K562 (cell line): ENCODE results near the gene THAP9. TPM values are rescaled to one million over a fixed set of nuclear protein-coding genes. Genes with fewer than 3 reads are reported as not detected.
A peak's percentile ranks its signal among the peaks of the same experiment; 100 is the strongest.

Source experiments
- EHMT2 ChIP-seq: fragments of 450-650 bp; IDR thresholded peaks from 2 replicates; pipeline ENCODE4 v1.6.1; 2018; ENCODE audit warnings: antibody characterized with exemption
- EP300 ChIP-seq: IDR thresholded peaks from 2 replicates; pipeline ENCODE4 v1.6.1; 2012; ENCODE audit warnings: low read length, improper control_type of control experiment
- HNRNPL ChIP-seq: fragments of 200-400 bp; formaldehyde crosslinking; IDR thresholded peaks from 2 replicates; pipeline ENCODE4 v1.6.1; 2017; ENCODE audit warnings: low read depth, mild to moderate bottlenecking, low read length
- JUNB ChIP-seq: fragments of 450-650 bp; formaldehyde crosslinking; conservative IDR thresholded peaks from 2 replicates; pipeline ENCODE4 v1.4.0; 2020; ENCODE audit warnings: mild to moderate bottlenecking
- MLLT1 ChIP-seq, 2 experiments: fragments of 450-650 bp; IDR thresholded peaks; 2 replicates each; pipeline ENCODE4 v1.6.1; 2016
- NCOA2 ChIP-seq, 2 experiments: fragments of 450-650 bp; IDR thresholded peaks; 2 replicates each; pipeline ENCODE4 v1.6.1; 2018; ENCODE audit warnings: mild to moderate bottlenecking in 2 of 2, moderate library complexity in 1 of 2; ENCODE audit not compliant: partially characterized antibody in 2 of 2
- NFYB ChIP-seq: IDR thresholded peaks from 2 replicates; pipeline ENCODE4 v1.6.1; 2011; ENCODE audit warnings: mild to moderate bottlenecking, moderate library complexity; ENCODE audit not compliant: insufficient read length; ENCODE audit errors: extremely low read depth
- PTRF ChIP-seq: fragments of 450-650 bp; IDR thresholded peaks from 2 replicates; pipeline ENCODE4 v1.6.1; 2016; ENCODE audit warnings: mild to moderate bottlenecking, missing genetic modification characterization, missing compliant biosample characterization
- PURB ChIP-seq: sonication (generic); formaldehyde crosslinking; IDR thresholded peaks from 2 replicates; pipeline ENCODE4 v1.9.0; 2021; ENCODE audit warnings: low read depth, mild to moderate bottlenecking, missing genetic modification reagents
- RBM14 ChIP-seq: fragments of 200-400 bp; formaldehyde crosslinking; IDR thresholded peaks from 2 replicates; pipeline ENCODE4 v1.6.1; 2018; ENCODE audit warnings: low read depth, mild to moderate bottlenecking, low read length, moderate library complexity, borderline replicate concordance; ENCODE audit not compliant: insufficient read depth
- THRAP3 ChIP-seq: fragments of 450-650 bp; IDR thresholded peaks from 2 replicates; pipeline ENCODE4 v1.6.1; 2016; ENCODE audit warnings: mild to moderate bottlenecking, inconsistent platforms, borderline replicate concordance
- ZBTB17 ChIP-seq: fragments of 450-650 bp; formaldehyde crosslinking; IDR thresholded peaks from 2 replicates; pipeline ENCODE4 v1.4.0; 2020; ENCODE audit warnings: mild to moderate bottlenecking
- ZNF280B ChIP-seq: fragments of 250-450 bp; sonication (Bioruptor Pico); IDR thresholded peaks from 2 replicates; pipeline ENCODE4 v1.5.1; 2021; ENCODE audit warnings: mild to moderate bottlenecking
- ZNF431 ChIP-seq: sonication (generic); formaldehyde crosslinking; IDR thresholded peaks from 2 replicates; pipeline ENCODE4 v1.8.0; 2022; ENCODE audit warnings: mild to moderate bottlenecking, missing genetic modification reagents
- ZNF77 ChIP-seq: fragments of 250-450 bp; sonication (Bioruptor Pico); IDR thresholded peaks from 2 replicates; pipeline ENCODE4 v1.5.0; 2020
- ZZZ3 ChIP-seq: fragments of 450-650 bp; IDR thresholded peaks from 2 replicates; pipeline ENCODE4 v1.6.1; 2016; ENCODE audit warnings: antibody characterized with exemption, mild to moderate bottlenecking, moderate library complexity
- polyA plus RNA-seq, 8 experiments: library from polyadenylated mRNA; depleted of rRNA in 4 of 8; stranded (reverse) in 5 of 8; unstranded in 3 of 8; fragments of >200 nt; fragmentation: Nextera tagmentation in 2 of 8; fragmentation: Illumina TruSeq in 1 of 8; extraction: Ambion mirVana in 2 of 8; extraction: Trizol in 1 of 8; gene quantifications; 2 replicates each; pipeline versions ENCODE4 v1.2.1 to v1.2.3, GENCODE V29; 2011 to 2014; ENCODE audit warnings: inconsistent platforms in 1 of 8, missing spikeins in 1 of 8
- total RNA-seq, 7 experiments: library from RNA; depleted of rRNA in 6 of 7; stranded (reverse); fragments of >200 nt in 6 of 7; fragmentation: Illumina TruSeq in 2 of 7; extraction: Trizol in 2 of 7; gene quantifications; 2 replicates each; pipeline versions ENCODE4 v1.2.1 to v1.2.3, GENCODE V29; 2011 to 2021; ENCODE audit warnings: low replicate concordance in 1 of 7
- TF ChIP-seq, protein P1 (sequence below): fragments of 450-650 bp; formaldehyde crosslinking; IDR thresholded peaks from 2 replicates; pipeline ENCODE4 v1.4.0; 2020; ENCODE audit warnings: mild to moderate bottlenecking, moderate library complexity
- TF ChIP-seq, protein P2 (sequence below): fragments of 450-650 bp; IDR thresholded peaks from 2 replicates; pipeline ENCODE4 v1.6.1; 2016; ENCODE audit warnings: missing biosample characterization, missing genetic modification characterization
- TF ChIP-seq, protein P3 (sequence below), 2 experiments: fragments of 450-650 bp; IDR thresholded peaks; 2 replicates each; pipeline ENCODE4 v1.6.1; 2018; ENCODE audit warnings: mild to moderate bottlenecking in 2 of 2, low read depth in 1 of 2; ENCODE audit not compliant: partially characterized antibody in 2 of 2

Gene THAP9
- total and polyA plus RNA-seq, 9 of the 15 experiments (the other 6 are each of a cell fraction or from before 2014, with no cell fraction given), result 3.4 to 7.0 (median 5.4) TPM

DNA sequence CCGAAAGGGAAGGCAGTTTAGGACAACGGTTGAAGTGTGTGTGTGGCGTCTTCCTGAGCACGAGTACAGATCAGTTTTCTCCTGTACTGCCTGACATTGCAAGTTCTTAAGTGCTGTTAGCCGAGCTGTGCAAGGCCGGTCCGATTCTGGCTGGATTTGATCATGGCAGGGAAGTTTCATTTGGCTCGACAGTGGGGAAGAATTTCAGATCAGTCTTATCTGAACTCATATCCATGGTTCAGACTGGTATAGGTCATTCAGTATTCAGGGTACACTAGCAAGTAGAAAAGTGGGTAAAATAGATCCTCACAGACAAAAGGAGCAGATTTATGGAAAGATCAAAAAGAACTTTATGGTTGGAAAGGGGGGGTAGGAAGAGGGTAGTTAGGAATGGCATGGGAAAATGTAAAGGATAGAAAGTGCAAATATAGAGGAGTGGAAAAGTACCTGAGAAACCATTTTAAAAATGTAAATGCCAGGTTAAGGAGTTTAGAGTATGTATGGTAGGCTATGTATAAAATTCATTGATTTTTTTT, 716 bp downstream of the THAP9 start (continued):
- TF ChIP-seq, protein P1, sequence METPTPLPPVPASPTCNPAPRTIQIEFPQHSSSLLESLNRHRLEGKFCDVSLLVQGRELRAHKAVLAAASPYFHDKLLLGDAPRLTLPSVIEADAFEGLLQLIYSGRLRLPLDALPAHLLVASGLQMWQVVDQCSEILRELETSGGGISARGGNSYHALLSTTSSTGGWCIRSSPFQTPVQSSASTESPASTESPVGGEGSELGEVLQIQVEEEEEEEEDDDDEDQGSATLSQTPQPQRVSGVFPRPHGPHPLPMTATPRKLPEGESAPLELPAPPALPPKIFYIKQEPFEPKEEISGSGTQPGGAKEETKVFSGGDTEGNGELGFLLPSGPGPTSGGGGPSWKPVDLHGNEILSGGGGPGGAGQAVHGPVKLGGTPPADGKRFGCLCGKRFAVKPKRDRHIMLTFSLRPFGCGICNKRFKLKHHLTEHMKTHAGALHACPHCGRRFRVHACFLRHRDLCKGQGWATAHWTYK (CRISPR knock-in tag), result no peak
- no peak for TF ChIP-seq PURB
- TF ChIP-seq ZNF431 (CRISPR knock-in tag), result no peak
- peak; percentile 90; the same call in 1 of the 2 replicates for TF ChIP-seq THRAP3
- peak; percentile 32; the same call in 1 of the 2 replicates for TF ChIP-seq ZZZ3
- TF ChIP-seq, protein P2, sequence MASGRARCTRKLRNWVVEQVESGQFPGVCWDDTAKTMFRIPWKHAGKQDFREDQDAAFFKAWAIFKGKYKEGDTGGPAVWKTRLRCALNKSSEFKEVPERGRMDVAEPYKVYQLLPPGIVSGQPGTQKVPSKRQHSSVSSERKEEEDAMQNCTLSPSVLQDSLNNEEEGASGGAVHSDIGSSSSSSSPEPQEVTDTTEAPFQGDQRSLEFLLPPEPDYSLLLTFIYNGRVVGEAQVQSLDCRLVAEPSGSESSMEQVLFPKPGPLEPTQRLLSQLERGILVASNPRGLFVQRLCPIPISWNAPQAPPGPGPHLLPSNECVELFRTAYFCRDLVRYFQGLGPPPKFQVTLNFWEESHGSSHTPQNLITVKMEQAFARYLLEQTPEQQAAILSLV, result no peak
- TF ChIP-seq ZNF77, result no peak
- no peak for TF ChIP-seq ZNF280B (CRISPR knock-in tag)
- no peak for TF ChIP-seq HNRNPL
- no peak for TF ChIP-seq NCOA2 (IDR thresholded peaks at IDR 0.05; ENCODE audit: partially characterized antibody in 2 of 2)
- TF ChIP-seq NFYB, result no peak
- TF ChIP-seq EHMT2, result no peak
- peak; percentile 79 to 86 for TF ChIP-seq MLLT1 (IDR thresholded peaks at IDR 0.05)
- 0 out of 2 replicates have a peak, but pooled peaks have one; percentile 45 for TF ChIP-seq ZBTB17 (CRISPR knock-in tag)
- TF ChIP-seq, protein P3, sequence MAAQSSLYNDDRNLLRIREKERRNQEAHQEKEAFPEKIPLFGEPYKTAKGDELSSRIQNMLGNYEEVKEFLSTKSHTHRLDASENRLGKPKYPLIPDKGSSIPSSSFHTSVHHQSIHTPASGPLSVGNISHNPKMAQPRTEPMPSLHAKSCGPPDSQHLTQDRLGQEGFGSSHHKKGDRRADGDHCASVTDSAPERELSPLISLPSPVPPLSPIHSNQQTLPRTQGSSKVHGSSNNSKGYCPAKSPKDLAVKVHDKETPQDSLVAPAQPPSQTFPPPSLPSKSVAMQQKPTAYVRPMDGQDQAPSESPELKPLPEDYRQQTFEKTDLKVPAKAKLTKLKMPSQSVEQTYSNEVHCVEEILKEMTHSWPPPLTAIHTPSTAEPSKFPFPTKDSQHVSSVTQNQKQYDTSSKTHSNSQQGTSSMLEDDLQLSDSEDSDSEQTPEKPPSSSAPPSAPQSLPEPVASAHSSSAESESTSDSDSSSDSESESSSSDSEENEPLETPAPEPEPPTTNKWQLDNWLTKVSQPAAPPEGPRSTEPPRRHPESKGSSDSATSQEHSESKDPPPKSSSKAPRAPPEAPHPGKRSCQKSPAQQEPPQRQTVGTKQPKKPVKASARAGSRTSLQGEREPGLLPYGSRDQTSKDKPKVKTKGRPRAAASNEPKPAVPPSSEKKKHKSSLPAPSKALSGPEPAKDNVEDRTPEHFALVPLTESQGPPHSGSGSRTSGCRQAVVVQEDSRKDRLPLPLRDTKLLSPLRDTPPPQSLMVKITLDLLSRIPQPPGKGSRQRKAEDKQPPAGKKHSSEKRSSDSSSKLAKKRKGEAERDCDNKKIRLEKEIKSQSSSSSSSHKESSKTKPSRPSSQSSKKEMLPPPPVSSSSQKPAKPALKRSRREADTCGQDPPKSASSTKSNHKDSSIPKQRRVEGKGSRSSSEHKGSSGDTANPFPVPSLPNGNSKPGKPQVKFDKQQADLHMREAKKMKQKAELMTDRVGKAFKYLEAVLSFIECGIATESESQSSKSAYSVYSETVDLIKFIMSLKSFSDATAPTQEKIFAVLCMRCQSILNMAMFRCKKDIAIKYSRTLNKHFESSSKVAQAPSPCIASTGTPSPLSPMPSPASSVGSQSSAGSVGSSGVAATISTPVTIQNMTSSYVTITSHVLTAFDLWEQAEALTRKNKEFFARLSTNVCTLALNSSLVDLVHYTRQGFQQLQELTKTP (IDR thresholded peaks at IDR 0.05; ENCODE audit: low read depth in 1 of 2, partially characterized antibody in 2 of 2), result peak; percentile 31 to 72
- TF ChIP-seq PTRF (tag), result no peak
- TF ChIP-seq RBM14, result no peak
- no peak for TF ChIP-seq EP300
- TF ChIP-seq JUNB, result no peak
